Stimulated activated CD8-positive, alpha-beta memory T cell treated with anti-CD3 and anti-CD28 coated beads, Interleukin-2, amount 100 ng/mL, for 48 hours (primary cell): Measurements from ENCODE around the gene CHML.
A peak's percentile ranks its signal among the peaks of the same experiment; 100 is the strongest.

Source experiments
- DNase-seq, 2 donors: peaks; one replicate each; pipeline ENCODE4 v3.0.0-alpha.2; 2020; ENCODE audit warnings: low read depth in 2 of 2

CHML gene

DNA sequence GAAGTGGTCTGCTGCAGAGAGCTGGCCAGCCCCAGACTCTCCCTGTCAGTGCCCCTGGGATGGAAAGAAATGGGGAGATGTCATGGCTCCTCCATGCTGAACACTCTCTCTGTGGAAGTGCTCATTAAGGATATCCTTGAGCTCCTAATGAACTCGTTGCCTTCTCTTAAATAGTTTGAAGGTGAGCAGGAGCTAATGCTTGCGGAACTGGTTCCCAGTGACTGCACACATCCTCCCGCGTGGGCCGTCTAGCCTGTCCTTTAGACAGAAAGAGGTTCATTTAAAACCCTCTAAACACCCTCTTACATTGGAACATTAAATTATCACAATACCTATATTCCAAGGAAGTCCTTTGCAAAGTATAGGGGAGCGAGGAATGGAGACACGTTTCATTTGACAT lies 6.0 kb upstream of the CHML start:
- no peak for DNase-seq

DNA sequence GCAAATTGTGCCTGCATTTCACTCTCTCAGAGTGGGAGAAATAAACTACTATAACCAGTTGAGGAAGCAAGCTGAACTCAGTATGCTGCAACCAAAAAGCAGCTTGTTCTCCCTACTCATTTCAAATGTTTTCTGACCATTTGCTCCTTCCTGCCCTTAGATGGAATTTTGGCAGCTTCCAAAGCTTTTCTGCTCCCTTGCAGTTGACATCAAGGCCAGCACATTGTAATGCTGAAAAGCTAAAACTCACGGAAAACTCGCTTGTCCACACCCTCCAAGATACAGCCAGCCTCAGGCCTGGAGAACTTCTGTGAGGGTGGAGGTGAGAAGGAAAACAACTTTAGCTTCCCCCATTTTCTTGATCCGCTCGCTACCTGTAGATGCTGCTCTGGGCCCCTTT lies 5.0 kb upstream of the CHML start:
- no peak for DNase-seq

DNA sequence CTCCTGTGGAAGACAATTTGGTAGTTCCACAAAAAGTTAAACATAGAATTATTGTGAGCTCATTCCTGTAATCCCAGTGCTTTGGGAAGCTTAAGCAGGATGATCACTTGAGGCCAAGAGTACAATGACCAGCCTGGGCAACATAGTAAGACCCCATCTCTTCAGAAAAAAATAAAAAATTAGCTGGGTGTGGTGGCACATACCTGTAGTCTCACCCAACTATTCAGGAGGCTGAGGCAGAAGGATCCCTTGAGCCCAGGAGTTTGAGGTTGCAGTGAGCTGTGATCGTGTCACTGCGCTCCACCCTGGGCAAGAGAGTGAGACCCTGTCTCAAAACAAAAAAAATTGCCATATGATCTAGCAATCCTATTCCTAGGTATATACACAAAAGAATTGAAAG lies 4.1 kb upstream of the CHML start:
- no peak for DNase-seq

DNA sequence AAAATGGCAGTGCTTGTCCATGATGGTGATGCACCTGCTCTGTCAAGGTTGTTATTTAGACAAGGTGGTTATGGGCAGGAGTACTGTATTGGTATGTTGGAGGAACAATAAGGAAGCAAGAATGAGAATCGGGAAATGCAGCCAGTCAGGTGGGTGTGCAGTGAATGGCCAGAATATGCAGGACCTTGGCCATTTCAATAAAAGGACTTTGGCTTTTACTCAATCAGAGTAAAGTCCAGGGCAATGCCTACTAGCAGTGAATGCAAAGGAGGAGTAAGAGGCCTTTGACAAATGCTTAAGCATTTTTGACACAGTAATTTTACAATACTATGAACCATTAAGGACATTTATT lies 2.4 kb upstream of the CHML start:
- no peak for DNase-seq

DNA sequence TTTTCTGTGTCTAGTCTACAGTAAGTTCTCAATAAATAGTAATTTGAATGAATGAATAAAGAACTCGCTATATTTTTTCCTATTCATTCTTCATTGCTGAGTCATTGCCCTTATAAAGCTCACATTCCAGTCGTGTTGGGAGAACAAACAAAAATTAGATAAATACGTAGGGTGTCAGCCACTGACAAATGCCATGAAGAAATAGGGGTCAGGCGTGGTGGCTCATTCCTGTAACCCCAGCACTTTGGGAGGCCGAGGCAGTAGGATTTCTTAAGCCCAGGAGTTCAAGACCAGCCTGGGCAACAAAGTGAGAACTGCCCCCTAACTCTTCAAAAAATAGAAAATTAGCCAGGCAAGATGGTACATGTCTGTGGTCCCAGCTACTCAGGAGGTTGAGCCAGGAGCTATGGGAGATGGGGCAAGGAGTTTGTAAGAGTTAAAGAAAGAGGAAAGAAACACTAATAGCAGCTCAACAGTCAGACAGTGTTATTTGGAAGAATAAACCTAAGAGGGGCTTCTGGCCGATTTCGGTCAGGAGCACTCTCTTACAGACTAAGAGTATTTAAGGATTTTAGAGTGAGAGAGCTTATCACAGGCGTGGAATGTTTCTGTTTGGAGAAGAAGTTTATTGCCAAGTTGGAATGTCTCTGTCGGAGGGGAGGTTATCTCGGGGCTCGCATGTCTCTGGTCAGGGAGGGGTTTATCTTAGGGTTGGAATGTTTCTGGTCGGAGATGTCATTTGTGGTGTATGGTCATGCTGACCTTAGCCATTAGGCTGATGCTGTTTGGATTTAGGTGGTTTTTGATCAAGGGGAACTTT lies 1.8 kb upstream of the CHML start:
- DNase-seq = no peak

DNA sequence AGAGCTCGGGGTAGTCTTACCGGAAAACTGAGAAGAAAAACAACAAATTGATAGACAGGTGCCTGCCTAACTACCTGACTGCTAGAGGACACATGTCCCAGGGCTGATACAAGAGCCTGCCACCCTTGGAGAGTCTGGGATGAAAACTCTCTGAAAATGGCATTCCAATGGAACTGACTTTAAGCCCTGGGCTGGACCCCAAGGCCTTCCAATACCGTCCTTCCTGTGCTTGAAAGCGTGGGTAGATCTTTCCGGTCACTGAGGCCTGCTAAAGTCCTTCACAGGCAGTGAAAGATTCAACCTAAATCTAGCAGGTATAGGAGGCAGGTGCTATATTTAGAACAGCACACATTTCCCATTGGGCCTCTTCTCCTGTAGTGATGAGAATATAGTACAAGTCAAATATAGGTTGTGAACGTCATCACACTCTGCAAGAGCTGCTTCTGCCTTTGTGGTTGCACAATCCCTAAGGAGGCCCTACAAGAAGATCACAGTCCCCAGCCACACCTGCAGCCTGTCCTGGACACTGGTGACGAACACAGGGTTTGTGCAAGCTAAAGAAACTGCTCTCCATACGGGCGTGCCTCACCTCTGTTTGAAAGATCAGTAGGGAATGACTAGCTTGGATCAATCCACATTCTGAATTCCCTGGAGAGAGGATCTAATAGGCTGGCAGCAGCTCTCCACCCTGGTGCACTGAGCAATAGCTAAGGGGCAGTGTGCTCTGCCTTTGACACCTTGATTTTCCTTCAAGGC lies 876 bp upstream of the CHML start:
- no peak for DNase-seq

DNA sequence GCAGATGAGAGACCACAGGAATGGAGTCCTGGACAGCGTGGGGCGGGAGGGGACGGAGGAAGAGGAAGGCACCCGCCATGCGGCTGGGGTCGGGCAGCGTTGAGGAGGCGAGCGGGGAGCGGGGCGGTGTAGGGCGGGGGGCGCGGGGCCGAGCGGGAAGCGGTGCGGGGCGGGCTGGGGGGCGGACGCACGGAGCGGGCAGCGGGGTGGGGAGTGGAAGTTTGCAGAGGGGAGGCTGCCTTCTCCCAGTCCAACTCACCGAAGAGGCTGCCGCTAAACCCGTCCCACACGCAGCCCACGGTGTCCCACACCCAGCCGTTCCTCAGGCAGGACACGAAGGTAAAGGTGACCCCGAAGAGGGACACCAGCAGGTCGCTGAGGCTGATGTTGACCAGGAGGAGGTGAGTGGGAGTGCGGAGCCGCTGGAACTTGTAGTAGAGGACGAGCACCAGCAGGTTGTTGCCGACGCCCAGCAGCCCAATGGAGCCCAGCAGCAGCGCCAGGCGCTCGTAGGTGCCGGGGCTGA lies 483 bp downstream of the CHML start:
- peak; percentile 8 to 20 for DNase-seq

DNA sequence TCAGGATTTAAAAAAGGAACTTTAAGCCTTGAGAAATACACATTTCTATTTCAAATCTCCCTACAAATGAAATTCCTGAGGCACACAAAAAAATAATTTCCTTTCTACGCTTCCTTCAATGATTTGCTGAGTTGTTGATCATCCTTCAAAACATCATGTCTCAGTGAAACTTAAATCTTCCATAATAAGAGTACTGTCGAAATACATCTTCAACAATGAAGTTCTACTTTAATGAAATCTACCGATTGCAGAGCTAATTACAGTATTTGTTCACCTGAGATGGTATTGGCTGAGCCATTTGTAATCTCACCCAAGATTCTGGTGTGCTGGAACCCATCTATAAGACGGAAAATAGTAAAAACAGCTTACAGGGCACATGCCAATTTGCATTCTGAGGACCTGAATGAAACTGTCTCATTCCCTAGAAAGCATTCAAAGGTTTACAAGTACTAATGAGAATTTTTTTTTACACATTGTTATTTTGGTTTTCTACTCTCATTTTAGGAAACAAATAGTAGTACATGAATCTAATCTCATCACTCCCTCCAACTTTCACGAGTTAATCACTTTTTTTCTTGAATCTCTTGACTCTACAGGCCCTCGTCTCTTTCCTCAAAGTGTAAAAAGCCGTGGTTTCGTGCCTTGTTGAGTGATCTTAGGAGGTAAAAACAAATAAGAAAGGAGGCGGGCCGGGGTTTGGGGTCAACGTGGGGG lies 1.1 kb downstream of the CHML start:
- no peak for DNase-seq

DNA sequence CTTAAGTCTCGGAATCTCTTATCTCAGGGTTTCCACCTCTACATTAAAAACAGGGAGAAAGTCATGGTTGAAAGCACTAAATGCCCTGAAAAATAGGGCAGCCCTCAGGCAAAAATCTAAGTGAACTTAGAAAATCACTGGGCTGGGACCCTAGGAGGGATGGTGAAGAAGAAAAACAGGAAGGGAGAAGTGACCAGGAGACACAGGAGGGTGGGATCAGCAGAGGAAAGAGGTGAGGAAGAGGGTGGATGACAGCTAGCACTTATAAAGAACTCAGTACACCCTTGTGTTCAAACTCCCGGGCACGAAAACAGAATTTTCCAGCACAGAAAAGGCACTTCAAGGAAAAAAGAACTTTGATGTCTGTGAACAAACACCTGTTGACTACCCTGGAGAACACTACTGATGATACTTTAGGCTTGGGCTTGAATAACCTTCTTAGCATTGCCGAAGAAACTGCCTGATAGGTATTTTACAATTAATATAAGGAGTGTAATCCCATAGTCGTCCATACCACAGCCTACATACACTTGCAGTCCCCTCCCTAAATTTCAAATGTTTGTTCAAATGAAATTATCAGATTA lies 2.0 kb downstream of the CHML start:
- no peak for DNase-seq

DNA sequence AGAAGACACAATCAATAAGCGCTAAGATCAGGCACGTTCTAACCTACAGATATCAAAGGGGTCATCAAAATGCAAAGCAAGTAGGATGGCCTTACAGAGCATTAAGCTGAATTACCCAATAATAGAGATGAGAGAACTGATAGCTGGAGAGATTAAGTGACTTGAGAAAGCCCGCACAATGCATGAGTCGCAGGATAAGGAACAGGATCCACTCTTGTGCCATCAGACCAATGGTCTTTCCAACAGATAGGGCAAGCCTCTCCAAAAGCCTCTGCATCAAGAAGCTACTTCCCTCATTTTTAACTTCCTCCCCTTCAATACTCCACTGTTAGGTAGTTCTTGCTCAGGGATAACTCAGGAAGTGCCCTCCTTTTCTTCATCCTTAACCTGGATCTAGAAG lies 2.6 kb downstream of the CHML start:
- DNase-seq = no peak

DNA sequence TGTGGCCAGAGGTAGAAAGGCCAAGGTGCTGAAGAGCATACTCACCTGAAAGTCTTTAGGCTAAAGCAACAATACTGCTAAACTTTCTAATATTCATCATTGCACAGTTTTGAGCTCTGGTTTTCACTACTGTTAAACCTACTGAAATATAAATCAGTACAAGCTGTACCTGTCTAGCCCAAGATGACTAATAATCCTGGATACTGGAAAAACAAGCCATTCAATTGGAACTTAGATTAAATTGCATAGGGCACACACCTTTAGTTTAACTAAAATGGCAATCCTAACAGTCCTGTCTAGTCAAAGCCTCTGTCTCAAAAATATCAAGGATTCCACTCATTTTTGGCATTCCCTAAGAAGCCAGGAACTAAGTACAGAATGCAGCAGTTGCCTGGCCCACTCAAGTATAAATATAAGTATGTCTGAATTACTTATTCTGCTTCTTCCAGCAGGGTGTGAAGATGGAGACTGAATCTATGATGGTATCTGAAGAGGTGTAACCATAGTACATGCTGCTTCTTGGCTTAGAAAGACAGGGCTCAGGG lies 3.1 kb downstream of the CHML start:
- no peak for DNase-seq

DNA sequence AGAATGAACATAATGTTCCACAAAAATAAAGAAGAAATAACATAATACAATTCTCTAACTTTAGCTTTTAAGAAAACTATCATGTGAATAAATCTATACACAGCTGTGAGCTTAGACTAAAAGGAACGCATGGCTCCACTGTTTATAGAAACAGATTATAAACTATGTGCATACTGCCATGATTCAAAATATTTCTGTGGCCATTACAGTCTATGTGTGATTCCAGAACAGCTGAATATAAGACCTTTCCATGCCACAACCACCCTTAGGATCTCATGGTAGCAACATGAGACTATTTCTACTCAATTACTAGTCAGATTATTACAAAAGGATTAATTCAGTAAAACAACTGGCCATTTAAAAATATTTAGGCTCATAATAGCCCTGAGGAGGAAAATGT lies 3.9 kb downstream of the CHML start:
- DNase-seq = no peak

DNA sequence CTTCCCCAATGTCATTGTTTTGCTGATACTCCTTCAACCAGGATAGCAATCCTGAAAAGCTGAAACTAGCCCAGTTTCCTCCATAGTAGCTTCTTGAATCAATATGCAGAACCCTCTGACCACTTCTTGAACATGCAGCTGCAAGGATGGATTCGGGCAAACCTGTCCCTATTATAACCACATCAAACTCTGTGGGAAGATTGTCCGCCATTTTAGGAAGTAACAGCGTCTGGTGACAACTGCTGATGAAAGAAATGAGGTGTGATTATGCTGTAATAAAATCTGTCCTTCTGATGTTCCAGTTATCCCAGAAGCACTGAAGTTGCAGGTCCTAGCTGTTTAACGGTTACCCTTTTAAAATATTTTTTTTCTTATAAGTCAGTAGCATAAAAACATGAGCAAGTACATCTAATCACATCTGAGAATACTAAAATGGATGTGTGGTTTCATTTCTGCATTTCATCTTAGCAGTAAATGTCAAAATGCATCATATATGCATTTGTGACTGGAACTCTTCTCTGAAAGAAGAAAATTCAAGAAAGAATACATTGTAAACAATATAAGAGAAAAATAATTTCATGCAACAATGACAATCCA lies 4.5 kb downstream of the CHML start:
- DNase-seq = no peak

DNA sequence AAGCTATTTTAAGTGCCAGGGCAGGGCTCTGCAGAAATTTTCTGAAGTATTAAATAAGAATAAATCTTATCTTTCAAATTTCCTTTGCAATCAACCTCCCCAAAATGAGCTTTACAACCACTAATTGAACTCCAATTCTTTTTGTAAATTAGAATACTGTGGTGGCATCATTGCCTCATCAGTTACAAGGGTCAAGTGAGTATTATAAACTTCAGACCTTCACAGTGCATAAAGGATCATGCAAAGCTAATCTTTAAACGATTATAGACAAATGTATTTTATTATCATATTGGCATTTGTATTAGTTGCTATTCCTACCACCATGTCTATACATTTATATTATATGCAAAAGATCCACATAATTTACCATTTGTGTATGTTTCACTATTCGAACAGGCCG lies 7.2 kb downstream of the CHML start:
- no peak for DNase-seq

DNA sequence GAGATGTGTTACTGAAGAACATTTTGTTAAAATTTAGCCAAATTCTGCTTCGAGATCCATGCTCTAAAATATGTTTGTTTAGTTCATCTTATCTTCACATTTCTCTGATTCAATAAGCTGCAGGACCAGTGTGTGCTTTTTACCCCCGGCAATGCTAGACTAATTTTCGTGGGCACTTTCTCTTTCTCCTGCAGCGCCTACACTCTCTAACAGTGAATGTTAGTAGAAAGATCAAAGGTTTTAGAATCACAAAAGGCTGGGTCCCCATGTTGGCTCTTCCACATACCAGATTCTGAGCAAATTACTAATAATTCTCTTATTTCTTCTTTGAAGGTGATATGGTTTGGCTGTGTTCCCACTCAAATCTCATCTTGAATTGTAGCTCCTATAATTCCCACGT lies 8.5 kb downstream of the CHML start:
- DNase-seq = no peak

DNA sequence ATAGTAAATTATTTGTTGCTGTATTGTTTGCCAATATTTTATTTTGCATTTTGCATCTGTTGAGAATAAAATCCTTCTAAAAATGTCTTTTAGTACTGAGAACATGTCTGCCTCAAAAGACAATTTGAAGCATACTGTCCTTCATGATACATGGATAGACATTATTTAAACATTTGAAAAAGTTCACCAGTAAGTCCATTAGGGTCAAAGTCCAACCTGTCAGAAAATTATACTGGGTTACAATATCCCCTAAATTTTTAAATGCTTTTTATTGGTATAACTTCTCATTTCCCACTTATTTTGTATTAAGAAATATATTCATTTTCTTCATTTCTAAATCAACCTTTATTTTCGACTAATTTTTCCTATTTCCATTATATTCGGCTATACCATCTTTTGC lies 9.3 kb downstream of the CHML start:
- DNase-seq = no peak

DNA sequence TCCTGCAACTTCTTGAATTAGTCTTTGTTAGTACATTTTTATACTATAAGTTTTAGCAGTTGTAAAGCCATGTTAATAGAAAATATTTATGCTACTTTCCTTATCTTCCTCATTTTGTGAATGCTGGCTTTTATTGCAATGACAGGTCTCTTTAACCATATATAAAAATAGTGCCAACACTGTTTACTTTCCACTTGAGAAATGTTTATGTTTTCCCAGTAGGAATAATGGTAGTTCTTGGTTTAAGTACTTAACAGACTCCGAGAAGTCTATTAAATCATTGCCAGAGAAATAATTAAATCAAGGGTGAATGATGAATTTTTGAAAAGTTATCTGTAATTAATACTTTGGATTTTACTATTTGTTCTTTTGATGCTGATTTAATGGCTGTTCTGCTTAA lies 9.7 kb downstream of the CHML start:
- no peak for DNase-seq

DNA sequence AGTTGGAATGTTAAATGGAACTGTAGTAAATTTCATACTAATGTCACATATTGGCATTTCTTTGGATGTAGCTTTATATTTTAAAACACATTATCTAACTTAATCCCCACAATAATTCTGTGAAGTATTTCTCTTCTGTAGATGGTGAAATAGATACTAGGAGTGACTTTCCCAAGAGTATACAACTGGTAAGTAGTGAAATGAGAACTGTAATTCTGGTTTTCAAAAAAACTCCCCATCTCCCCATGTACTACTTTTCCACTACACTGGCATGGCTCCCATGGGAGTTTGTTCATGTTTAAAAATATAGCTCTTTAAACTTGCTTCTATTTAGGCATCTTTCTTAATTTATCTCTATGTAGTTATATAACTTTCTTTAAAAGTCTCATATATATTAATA lies 10.2 kb downstream of the CHML start:
- DNase-seq = no peak

DNA sequence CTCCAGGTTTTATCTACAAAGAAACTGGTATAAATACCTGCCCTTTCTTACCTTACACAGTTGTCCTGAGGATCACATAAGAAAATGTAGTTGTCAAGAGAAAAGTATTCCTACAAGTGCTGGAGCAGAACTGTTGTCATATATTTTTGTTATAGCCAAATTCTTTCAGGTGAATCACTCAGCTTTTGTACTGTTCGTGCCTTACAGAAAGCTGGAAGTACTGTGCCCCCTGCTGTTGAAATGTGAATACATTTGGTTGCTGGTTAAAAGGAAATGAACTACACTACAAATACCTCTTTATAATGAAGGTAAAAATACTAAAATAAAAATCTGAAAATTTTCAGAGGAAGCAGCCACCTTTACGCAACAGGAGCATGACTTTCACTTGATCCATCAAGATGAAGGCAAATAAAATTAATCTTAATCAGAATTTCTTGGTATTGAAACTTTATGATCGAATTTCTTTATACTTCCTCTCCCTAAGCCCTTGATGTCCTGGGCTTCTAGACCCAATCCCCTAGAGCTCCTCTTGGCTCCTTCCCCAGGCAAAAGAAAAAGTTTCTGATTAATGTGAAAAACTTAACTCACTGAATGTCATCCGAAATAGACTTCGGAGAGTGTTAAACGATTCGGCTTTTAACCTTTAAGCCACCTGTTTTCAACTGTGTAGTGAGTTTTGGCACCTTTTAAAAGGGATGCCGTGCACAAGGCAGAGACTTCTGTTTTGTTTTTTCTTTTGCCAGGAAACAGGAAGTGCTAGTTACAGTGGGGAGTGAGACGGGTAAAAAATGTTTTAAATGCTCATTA lies 12.5 kb downstream of the CHML start:
- no peak for DNase-seq

DNA sequence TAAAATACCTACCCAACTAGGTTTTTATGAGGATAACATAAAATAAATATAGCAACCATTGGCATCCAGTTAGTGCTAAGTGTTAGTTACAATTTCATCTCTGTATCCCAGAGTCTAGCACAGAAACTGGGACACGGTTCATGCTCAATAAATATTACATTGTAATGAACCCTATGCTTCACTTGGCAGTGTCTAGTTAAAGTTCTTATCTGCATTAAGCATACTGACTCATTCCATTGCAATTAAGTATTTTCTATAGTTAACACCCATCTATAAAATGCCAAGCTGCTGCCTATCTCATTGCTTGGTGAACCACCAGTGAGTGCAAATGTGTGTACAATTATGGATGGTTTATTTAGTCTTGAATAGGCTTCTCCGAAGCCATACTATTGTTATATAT lies 15.2 kb downstream of the CHML start:
- DNase-seq = no peak

DNA sequence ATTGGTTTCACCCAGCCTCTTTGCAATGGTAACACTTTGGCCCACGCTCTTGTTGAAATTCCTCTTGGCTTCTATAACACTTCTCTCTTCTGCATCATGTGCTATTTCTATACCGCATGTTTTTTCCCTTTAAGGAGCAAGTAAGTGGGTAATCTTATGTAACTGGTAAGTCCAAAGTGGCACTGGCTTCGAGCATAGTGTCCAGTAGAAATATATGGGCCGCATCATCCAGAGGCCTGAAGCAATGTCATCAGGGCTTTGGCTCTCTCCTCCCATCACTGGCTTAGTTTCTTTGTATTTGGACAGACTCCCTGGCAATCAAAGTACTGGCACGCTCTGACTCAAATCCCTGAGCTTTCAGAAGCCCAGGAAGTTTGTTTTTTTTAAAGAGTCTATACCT lies 17.5 kb downstream of the CHML start:
- DNase-seq = no peak
